HS-27A (cell line): Measurements from ENCODE around the gene MMP1.

Source experiments
- DNase-seq: peaks from one replicate; pipeline ENCODE4 v3.0.0-alpha.2; 2012; ENCODE audit warnings: low read depth, missing footprints

The MMP1 gene

DNA sequence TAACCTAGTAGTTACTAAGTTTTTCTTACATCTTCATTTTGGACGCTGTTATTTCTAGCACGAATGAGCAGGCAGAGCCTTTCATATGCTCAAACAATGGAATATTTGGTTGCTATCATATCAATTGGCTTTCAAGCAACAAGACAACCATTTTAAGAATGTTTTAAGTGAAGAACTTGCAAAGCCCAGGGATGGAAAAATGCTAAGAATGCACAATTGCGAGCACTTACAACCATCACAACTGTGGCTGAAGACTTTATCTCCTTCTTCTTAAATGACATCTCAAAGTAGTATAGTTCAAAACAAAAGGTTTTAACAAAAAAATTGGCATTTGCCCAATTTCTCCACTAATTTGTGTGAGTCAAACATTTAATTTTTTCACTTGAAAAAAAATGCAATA, 8.3 kb upstream of the MMP1 start:
- DNase-seq: no peak

DNA sequence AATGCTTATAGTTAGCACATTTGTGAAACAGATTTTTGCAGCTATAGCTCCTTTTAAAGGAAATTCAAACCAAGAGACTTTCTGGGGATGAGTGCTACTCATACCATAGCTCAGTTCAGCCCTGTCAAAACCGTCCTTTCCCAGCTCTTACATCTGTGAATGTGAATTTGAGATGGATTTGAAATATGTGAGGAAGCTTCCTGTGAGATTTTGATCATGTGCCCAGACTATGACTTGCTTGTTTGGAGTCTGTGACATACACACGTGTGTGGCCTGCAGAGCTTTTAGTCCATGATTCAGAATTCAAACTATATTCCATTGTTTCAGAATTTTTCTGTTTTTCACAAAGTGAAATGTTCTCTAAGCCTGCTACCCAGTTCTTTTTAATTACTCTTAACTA, 4.4 kb upstream of the MMP1 start:
- DNase-seq: no peak

DNA sequence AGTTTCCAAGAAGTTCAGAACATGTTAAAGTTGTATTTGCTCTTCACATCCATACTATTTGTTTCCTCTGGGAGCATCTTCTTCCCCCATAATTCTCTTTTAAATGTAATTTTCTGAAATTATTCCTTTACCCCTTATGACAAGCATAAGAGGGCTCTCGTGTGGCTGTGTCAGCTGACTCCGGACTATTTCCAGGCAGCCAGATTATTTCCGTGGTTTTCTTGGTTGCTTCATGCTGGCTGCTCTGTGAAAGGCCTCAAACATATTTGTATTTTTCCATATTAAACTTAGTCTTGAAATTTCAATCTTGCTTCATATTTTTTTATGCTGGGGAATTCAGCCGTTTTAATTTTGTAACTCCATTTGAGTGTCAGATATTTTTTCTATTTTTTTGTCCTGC, 2.8 kb upstream of the MMP1 start:
- no peak for DNase-seq

DNA sequence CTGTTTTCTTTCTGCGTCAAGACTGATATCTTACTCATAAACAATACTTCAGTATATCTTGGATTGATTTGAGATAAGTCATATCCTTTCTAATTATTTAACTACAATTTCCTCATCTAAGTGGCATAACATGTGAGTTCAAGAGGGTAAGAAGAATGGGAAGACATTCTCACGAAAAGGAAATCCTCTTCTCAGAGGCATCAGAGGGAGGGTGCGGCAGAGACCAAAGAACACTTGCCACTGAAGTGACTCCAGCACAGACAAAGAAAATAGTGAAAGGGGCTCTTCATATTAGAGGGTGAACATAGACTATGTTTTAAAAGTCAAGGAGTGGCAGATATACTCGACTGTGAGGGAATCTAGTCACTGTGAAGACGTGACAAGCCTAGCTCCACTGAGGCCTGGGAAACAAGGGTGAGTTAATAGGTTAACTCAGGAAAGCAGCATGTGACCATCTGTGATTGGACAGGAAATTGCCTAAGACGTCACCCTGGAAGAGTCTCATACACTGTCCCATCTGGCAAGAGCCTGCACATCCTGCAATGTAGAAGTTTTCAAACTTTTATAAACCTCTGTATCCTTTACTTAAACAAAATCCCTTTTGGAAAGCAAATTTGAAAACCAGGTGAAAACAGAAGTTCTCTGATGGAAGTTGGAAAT, 1.9 kb upstream of the MMP1 start:
- DNase-seq: no peak

DNA sequence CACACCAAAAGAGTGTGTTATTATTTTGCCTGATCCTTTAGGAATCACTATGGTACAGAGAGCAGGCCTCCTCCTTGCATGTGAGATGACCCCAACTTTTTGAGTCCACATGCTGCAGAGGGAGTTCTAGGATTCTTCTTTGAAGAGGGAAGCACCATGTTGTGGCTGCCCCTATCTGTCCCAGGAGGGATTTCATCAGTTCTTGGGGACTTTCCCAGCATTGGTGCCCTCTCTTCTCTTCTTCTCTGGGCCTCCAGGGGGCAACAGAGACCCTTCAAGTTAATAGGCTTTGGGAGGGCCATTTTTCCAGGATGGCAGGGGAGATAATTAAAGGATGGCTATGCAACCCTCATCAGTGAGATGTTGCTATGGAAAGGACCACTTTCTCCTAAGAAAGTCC, 3.6 kb downstream of the MMP1 start:
- DNase-seq: no peak

DNA sequence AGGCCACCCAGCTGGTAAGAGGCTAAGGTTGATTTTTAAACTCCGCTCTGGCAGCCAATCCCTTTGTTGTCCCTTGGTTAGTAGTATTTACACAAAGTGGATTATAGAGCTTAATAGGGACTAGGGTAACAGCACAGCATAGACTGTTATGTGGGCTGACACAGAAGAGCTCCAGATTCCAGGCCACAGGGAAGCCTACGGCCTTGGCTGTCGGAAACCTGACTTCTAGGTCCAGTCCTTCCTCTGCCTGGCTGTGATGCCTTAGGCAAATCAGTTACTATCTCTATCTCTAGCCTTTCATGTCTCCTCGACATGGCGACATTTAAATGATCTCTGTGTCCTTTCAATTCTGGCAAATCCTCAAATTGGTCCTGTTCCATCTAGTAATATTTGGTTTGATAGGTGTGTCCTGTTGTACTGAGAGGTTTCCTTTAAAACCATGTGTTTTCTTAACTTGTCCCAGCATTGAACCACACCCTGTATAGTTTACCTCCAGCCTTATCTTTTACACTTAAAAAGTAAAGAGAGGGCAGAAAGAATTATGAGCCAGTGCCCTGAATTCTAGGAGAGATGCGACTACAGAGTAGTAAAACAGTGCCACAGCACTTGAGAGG, 4.2 kb downstream of the MMP1 start:
- no peak for DNase-seq

DNA sequence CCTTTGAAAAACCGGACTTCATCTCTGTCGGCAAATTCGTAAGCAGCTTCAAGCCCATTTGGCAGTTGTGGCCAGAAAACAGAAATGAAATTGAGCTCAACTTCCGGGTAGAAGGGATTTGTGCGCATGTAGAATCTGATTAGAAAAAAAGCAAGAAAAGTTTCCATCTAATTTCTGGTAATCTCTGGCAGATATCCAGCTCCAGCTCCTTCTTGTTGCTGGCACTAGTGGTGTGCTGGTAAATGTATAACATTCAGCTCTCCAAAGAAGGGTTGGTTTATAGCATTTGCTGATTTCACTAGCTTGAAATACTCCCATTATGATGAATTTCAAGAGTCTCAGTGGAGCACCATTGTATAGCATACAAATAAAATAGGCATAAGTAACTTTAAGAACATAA, 5.4 kb downstream of the MMP1 start:
- DNase-seq: no peak

DNA sequence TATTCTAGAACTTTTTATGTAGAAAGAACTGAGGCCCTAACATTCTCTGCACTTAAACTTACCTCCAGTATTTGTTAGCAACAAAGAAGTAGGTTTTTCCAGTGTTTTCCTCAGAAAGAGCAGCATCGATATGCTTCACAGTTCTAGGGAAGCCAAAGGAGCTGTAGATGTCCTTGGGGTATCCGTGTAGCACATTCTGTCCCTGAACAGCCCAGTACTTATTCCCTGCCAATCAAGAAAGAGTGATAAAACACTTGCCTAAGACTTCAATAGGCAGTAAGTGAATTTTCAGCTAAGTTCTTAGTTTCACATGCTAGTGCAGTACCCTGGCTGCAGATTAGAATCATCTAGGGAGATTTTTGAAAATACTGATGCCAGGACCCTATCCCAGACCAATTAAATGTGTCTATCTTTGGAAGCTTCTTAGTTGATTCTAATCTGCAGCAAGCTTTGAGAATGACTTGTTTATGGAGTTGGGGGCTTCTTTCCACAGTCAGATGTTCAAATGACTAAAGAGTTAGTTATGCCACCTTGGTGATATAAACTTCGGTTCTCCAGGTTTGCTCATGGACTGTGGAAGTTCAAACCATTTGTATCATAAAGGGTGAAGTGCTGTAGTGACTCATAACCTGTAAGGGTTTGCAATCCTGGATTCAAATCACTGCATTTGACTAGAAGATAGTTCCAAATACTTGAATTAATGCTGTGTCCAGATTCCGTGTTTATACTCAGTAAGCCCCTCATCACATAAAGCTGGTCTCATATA, 6.5 kb downstream of the MMP1 start:
- no peak for DNase-seq

DNA sequence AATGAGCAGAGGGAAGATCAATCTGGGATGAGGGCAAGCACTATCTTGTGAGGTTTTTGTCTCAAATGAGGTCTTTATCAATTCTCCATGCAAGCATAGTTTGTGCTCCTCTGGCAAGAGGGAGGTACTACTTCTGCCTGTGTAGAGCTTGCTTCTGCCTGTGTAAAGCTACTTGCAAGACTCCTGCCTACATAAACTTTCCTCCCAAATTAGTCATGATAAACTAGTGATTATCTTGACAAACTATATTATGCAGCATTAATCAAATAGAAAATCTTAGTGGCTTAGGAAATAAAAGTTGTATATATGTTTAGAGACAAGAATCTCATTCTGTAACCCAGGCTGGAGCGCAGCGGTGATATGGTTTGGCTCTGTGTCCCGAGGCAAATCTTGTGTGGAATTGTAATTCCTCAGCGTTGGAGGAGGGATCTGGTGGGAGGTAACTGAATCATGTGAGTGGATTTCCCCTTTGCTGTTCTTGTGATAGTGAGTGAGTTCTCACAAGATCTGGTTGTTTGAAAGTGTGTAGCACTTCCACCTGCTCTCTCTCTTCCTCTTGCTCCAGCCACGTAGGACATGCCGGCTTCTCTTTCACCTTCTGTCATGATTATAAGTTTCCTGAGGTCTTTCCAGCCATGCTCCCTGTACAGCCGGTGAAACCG, 9.5 kb downstream of the MMP1 start:
- DNase-seq: no peak

DNA sequence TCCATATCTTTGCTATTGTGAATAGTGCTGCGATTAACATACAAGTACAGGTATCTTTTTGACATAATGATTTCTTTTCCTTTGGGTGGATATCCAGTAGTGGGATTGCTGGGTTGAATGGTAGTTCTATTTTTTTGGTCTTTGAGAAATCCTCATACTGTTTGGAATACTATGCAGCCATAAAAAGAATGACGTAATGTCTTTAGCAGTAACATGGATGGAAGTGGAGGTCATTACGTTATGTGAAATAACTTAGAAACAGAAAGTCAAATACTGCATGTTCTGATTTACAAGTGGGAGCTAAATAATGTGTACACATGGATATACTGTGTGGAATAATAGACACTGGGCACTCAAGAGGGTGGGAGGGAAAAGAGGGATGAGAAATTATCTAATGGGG, 13.6 kb downstream of the MMP1 start:
- DNase-seq: no peak

DNA sequence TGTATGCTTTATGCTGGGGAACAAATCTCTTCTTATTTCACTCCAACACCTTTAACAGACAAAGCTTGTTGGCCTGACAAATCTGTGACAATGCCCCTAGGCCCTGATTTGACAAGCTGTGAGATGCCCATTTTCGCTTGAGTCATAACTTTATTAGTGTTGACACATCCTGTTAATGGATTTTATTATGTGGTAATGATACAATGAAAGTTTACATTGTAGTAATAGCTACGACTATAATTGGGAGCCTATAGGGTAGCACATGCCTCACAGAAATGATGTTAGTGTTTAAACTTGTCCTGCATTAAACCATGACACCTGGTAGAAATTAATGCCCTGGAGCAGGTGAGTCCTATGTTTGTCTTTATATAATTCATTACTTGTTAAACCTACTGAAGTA, 14.2 kb downstream of the MMP1 start:
- no peak for DNase-seq

DNA sequence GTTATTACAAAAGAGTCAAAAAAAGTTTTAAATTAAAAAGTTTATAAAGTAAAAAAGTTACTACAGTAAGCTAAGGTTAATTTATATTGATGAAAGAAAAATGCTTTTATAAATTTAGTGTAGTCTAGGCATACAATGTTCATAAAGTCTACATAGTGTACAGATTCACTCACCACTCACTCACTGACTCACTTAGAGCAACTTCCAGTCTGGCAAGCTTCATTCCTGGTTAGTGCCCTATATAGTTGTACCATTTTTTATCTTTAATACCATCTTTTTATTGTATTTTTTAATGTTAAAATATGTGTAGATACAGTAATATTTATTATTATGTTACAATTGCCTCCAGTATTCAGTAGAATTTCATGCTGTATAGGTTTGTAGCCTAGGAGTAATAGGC, 14.9 kb downstream of the MMP1 start:
- DNase-seq: no peak

DNA sequence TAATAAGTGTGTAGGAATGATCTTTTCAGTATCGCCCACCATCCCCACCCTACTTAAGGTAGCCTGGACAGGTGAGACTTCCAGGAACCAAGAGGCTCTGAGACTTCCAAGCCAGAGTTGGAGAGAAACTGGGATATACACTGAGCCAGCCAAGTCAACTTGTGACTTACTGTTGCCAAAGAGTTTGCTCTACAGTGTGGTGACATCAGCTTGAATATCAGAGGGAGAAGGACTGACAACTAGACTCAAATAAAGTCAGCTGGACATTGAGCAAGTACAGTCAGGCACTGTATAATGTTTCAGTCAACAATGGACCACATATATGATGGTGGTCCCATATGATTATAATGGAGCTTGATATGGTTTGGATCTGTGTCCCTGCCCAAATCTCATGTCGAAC, 16.3 kb downstream of the MMP1 start:
- DNase-seq: no peak

DNA sequence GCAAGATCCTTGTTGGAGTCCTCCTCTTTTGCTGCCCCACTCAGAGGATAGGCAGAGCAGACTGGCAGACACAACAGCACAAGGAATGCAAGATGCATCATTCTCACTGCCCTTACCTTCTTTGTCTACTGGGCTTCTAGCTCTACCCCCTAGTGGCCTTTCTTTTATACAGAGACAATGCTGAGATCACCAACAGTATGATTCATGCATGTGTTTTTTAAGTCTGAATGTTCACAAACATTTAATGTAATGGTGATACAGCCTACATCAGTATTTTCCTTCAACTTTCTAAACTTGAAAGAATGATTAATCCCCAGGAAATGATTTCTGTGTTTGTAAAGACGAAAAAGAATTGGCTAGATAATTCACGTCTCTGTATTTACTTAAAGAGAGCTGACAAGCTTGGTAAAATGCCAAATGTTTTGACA, 17.5 kb downstream of the MMP1 start, which contains the start of gene MMP10:
TSS of gene MMP10 (minus strand) at position 138 of the 428 bp plus-strand sequence. CDS start at position 101, 37 bp downstream.
- no peak for DNase-seq

DNA sequence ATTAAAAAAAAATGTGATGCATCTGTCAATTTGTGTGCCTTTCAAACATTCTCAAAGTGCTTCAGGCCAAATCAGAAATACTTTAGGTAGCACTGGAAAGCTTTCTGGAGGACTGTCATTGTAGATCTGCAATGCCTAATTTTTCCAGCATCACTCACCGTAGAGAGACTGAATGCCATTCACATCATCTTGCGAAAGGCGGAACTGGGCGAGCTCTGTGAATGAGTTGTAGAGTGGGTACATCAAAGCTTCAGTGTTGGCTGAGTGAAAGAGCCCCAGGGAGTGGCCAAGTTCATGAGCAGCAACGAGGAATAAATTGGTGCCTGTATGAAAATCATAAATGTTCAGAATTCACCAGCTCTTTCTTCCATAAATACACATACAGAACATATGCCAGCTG, 21.5 kb downstream of the MMP1 start:
- DNase-seq: no peak

DNA sequence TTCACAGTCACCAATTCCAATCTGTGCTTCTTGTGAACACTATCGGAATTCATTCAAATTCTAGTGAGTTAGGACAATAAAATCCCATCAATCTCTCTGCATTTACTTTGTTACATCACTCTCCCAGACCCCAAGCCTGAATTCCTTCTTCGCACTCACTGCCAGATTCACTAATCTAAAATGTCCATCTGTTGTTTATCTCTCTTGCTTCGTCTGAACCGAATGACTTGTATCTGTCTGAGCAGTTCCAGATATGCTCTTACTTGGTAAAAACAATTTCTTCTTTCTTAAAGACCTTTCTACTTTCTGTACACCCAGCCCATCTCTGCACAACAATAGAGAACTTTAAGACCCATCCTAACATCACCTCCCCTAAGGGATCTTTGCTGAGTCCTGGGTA, 24.6 kb downstream of the MMP1 start:
- DNase-seq: no peak

DNA sequence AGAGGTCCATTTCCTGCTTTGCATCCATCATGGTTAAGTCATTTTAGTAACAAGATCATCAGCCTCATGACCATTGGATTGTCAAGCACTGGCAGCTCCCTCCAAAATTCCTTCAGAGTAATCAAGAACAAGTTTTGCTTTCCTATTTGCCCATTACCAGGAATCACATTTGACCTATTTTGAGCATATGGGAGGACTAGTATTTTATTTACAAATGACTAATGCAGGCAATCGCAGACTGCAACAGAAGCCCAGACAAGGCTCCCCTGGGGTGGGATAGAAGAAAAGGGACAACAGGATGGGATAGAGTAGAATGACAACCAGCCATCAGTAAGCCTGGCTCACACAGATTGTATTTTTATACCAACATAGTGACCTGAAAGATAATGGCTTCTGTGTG, 26.6 kb downstream of the MMP1 start:
- no peak for DNase-seq

DNA sequence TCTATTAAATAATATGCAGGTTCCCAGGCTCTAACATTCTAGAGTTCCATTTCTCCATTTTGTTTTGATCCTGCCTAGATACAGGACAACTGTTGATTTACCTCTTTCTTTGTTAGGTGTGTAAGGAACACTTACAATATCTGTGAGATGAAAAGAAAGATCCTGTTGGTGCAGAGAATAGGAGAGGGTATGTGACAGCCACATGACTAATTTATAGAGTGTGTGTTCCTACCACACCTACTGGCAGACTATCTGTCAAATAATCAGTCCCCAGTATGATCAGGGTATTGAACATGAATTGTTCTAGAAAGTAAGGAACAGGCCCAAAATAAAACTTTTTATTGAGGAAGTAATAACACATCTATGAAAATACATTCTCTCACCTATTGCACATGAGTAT, 27.8 kb downstream of the MMP1 start:
- DNase-seq: no peak

DNA sequence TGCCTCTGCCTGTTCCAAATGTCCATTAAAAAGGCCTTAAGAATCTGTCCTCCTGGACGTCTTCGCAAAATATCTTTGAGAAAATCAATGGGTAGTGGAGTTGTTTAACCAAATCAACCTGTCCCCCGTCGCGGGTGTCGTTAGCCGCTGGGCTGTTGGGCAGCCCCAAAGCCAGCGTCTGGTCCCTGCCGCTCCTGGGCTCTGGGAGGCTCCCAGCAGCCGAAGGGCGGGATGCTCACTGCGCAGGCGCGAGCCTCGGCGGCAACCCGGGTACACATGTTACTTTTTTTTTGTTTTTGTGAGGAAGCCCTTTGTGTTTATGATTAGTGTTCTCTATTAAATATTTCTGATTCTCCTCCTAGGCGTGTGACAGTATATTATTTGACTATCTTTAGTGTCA, 30.2 kb downstream of the MMP1 start:
- no peak for DNase-seq

DNA sequence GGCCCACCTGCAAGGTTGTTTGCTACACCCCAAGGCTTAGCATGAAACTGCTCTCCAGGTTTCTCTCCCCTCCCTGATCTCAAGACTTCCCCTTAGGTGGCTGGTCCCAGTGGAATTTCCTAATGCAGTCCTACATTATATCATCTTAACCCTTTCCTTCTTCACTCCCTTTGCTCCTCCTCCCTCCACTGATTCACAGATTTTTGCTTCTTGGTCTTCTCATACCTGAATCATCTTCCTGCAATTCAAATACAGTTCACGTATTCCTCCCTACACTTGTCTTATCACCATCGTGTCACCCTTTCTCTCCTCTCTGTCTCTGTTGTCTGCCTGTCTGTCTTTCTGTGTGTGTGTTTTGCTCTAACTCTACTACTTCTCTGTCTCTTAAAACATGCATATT, 34.5 kb downstream of the MMP1 start:
- no peak for DNase-seq

DNA sequence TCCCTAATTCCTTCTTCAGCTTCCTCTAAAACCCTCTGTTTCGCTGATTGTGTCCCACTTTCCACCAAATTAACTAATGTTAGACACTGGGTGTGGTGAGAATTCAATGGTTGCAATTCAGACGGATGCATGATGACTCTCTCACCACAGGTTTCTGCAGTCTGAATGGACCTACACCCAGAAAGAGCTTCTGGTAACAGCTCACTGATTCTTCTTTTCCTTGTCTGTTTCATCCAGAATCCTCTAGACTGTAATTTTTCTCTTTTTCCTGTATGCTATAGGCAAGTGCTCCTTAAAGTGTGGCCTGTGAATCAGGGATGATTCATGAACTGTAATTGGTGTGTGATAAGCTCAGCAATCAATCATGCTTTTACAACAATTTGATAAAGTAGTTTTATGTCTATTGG, 35.6 kb downstream of the MMP1 start:
- DNase-seq: no peak

DNA sequence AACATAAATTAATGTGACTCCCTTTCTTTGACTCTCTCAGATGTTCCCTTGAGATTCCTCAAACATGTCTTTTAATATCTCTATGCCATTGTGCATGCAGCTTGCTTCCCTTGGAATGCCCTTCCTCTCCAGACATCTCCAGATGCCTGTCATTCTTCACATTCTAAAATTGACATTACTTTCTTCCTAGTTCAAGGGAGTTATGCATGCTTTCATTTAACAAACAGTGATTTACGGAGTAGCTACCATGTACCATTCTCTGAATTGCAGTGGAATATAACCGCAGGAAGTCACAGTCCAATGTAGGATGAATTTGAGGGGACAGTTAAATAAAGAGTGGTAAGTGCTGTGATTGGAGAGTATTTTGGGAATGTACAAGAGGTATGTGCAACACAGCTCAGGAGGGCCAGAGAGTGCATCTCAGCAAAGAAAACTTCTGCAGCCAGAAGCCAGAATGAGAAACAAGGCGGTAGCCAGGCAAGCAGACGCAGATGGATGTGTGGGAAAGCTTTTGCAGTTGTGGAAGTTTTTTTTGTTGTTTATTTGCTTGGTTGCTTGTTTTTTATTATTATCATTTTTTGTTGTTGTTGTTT, 36.2 kb downstream of the MMP1 start:
- DNase-seq: no peak
